GM23338 (cell line): ENCODE data around the gene JPH3. TPM values are rescaled to one million over a fixed set of nuclear protein-coding genes. Genes with fewer than 3 reads are reported as not detected.

Source experiments
- ATAC-seq: fragments of 200-7000 bp; cut with Tn5 transposase; 3 replicates; pipeline ENCODE4 v1.9.1; 2020
- DNase-seq: peaks from one replicate; pipeline ENCODE4 v3.0.0-alpha.2; 2015; ENCODE audit warnings: low spot score
- H2AFZ ChIP-seq: fragments of 200-600 bp; sonication (generic); 2 replicates; pipeline ENCODE4 v1.8.0; 2016; ENCODE audit warnings: antibody characterized with exemption, mild to moderate bottlenecking, moderate library complexity
- H3F3A ChIP-seq: fragments of 200-600 bp; sonication (generic); replicated peaks from 2 replicates; pipeline ENCODE4 v1.8.0; 2017; ENCODE audit warnings: antibody characterized with exemption, mixed run types, low read depth
- H3K27ac ChIP-seq: fragments of 200-600 bp; sonication (generic); 2 replicates; pipeline ENCODE4 v1.6.1; 2016; ENCODE audit warnings: low read depth
- H3K27me3 ChIP-seq: fragments of 200-600 bp; sonication (generic); 2 replicates; pipeline ENCODE4 v1.8.0; 2016; ENCODE audit warnings: mild to moderate bottlenecking, mixed run types, moderate library complexity; ENCODE audit not compliant: insufficient read depth
- H3K36me3 ChIP-seq: fragments of 200-600 bp; sonication (generic); 2 replicates; pipeline ENCODE4 v1.8.0; 2016; ENCODE audit warnings: mild to moderate bottlenecking; ENCODE audit not compliant: insufficient read depth
- H3K4me1 ChIP-seq: fragments of 200-600 bp; sonication (generic); 2 replicates; pipeline ENCODE4 v1.8.0; 2016; ENCODE audit warnings: mild to moderate bottlenecking, moderate library complexity; ENCODE audit not compliant: insufficient read depth
- H3K4me2 ChIP-seq: fragments of 200-600 bp; sonication (generic); 2 replicates; pipeline ENCODE4 v1.7.1; 2017; ENCODE audit warnings: mixed run types
- H3K4me3 ChIP-seq: fragments of 200-600 bp; sonication (generic); 2 replicates; pipeline ENCODE4 v1.6.1; 2016; ENCODE audit warnings: mixed run types
- H3K79me2 ChIP-seq: fragments of 200-600 bp; sonication (generic); replicated peaks from 2 replicates; pipeline ENCODE4 v1.8.0; 2017; ENCODE audit warnings: mild to moderate bottlenecking; ENCODE audit not compliant: insufficient read depth
- H3K9me2 ChIP-seq: fragments of 200-600 bp; sonication (generic); 2 replicates; pipeline ENCODE4 v1.8.0; 2017; ENCODE audit not compliant: insufficient read depth
- H4K20me1 ChIP-seq: fragments of 200-600 bp; sonication (generic); replicated peaks from 2 replicates; pipeline ENCODE4 v1.8.0; 2017; ENCODE audit warnings: mild to moderate bottlenecking; ENCODE audit not compliant: insufficient read depth
- H3K27ac Mint-ChIP-seq: 2 replicates; pipeline ENCODE4 v1.8.0; 2020; ENCODE audit warnings: inconsistent platforms, mild to moderate bottlenecking, moderate library complexity, mixed read lengths
- H3K27me3 Mint-ChIP-seq: 3 replicates; pipeline ENCODE4 v1.8.0; 2022; ENCODE audit warnings: low read depth, mild to moderate bottlenecking, moderate library complexity, mixed read lengths, inconsistent platforms; ENCODE audit not compliant: insufficient read depth, poor library complexity
- H3K36me3 Mint-ChIP-seq: 3 replicates; pipeline ENCODE4 v1.8.0; 2021; ENCODE audit warnings: low read depth, mild to moderate bottlenecking, inconsistent platforms, moderate library complexity, mixed read lengths
- H3K4me1 Mint-ChIP-seq: 3 replicates; pipeline ENCODE4 v1.8.0; 2020; ENCODE audit warnings: mild to moderate bottlenecking, inconsistent platforms, mixed read lengths
- H3K4me3 Mint-ChIP-seq: 3 replicates; pipeline ENCODE4 v1.8.0; 2021; ENCODE audit warnings: moderate library complexity, mild to moderate bottlenecking, inconsistent platforms, mixed read lengths
- H3K9me3 Mint-ChIP-seq: 3 replicates; pipeline ENCODE4 v1.8.0; 2020; ENCODE audit warnings: moderate library complexity, mild to moderate bottlenecking, inconsistent platforms, mixed read lengths
- CREB1 ChIP-seq: fragments of 250-450 bp; sonication (Bioruptor Pico); IDR thresholded peaks from 2 replicates; pipeline ENCODE4 v1.5.0; 2020; ENCODE audit warnings: low read depth, mild to moderate bottlenecking, moderate library complexity
- CTCF ChIP-seq, 2 experiments: fragments of 200-600 bp in 1 of 2; sonication (generic) in 1 of 2; conservative IDR thresholded peaks; 2 replicates each; pipeline versions ENCODE4 v1.5.1 to v1.6.1; 2016 to 2017; ENCODE audit warnings: antibody characterized with exemption in 2 of 2, low read depth in 2 of 2, mild to moderate bottlenecking in 2 of 2, moderate library complexity in 1 of 2
- ETS1 ChIP-seq: IDR thresholded peaks from 2 replicates; pipeline ENCODE4 v1.6.1; 2016; ENCODE audit warnings: antibody characterized with exemption
- EZH2 ChIP-seq: fragments of 200-600 bp; sonication (generic); IDR thresholded peaks from one replicate; pipeline ENCODE4 v1.8.0; 2017; ENCODE audit warnings: antibody characterized with exemption, mild to moderate bottlenecking, low read depth; ENCODE audit not compliant: unreplicated experiment
- EZH2phosphoT487 ChIP-seq: fragments of 200-600 bp; sonication (generic); IDR thresholded peaks from one replicate; pipeline ENCODE4 v1.8.1; 2018; ENCODE audit warnings: antibody characterized with exemption; ENCODE audit not compliant: unreplicated experiment
- JUNB ChIP-seq: IDR thresholded peaks from one replicate; pipeline ENCODE4 v1.6.1; 2016; ENCODE audit warnings: antibody characterized with exemption; ENCODE audit not compliant: unreplicated experiment
- NANOG ChIP-seq: IDR thresholded peaks from 2 replicates; pipeline ENCODE4 v1.6.1; 2016; ENCODE audit warnings: antibody characterized with exemption, borderline replicate concordance
- POLR2AphosphoS5 ChIP-seq: IDR thresholded peaks from 2 replicates; pipeline ENCODE4 v1.6.1; 2016; ENCODE audit warnings: antibody characterized with exemption, low read depth
- REST ChIP-seq: IDR thresholded peaks from one replicate; pipeline ENCODE4 v1.6.1; 2018; ENCODE audit warnings: antibody characterized with exemption; ENCODE audit not compliant: unreplicated experiment
- STAT1 ChIP-seq: IDR thresholded peaks from one replicate; pipeline ENCODE4 v1.6.1; 2016; ENCODE audit warnings: antibody characterized with exemption; ENCODE audit not compliant: unreplicated experiment
- ZNF114 ChIP-seq: fragments of 250-450 bp; sonication (Bioruptor Pico); IDR thresholded peaks from 2 replicates; pipeline ENCODE4 v1.5.0; 2020; ENCODE audit warnings: mild to moderate bottlenecking, moderate library complexity
- ZNF331 ChIP-seq: fragments of 250-450 bp; sonication (Bioruptor Pico); IDR thresholded peaks from 2 replicates; pipeline ENCODE4 v1.5.0; 2020; ENCODE audit warnings: low read depth, mild to moderate bottlenecking, moderate library complexity
- ZNF462 ChIP-seq: fragments of 250-450 bp; sonication (Bioruptor Pico); IDR thresholded peaks from 2 replicates; pipeline ENCODE4 v1.5.0; 2020; ENCODE audit warnings: mild to moderate bottlenecking, moderate library complexity
- polyA plus RNA-seq: library from polyadenylated mRNA; unstranded; fragments of >200 nt; fragmentation: Nextera tagmentation; extraction: Ambion mirVana; gene quantifications from 2 replicates; pipeline ENCODE4 v1.2.1, GENCODE V29; 2016
- total RNA-seq: library from RNA; depleted of rRNA; stranded (reverse); fragments of >200 nt; shearing (Covaris generic); gene quantifications from 2 replicates; pipeline ENCODE4 v1.2.3, GENCODE V29; 2014

JPH3 gene
- total and polyA plus RNA-seq, 2 experiments from 2014 or later: 8.4 to 38.3 TPM

GRCh38 chr16:87688876-87689815 lies 86.8 kb downstream of the JPH3 start:
- no peaks in the 10 kb centered on the region for H3K9me2 ChIP-seq
- TF ChIP-seq ZNF462 (CRISPR knock-in tag) (no peak), REST (no peak), EZH2 (no peak), CREB1 (CRISPR knock-in tag) (no peak), POLR2AphosphoS5 (no peak), STAT1 (no peak), ETS1 (no peak), CTCF (conservative IDR thresholded peaks at IDR 0.05; ENCODE audit: low read depth in 2 of 2) (no peak), ZNF114 (CRISPR knock-in tag) (no peak), JUNB (no peak), NANOG (no peak), ZNF331 (CRISPR knock-in tag) (no peak), EZH2phosphoT487 (no peak)
- no peak overlapping the region for H3K27ac Mint-ChIP-seq
- ATAC-seq: no peak; the same call in 2 of the 3 replicates
- H3K4me1 Mint-ChIP-seq: no peaks in the 10 kb centered on the region
- H3K27me3 Mint-ChIP-seq: peaks cover 17% of the 10 kb centered on the region
- H3K4me1 ChIP-seq: no peaks in the 10 kb centered on the region
- no peaks in the 10 kb centered on the region; the same call in 1 of the 2 replicates for H4K20me1 ChIP-seq
- H3K36me3 ChIP-seq: no peaks in the 10 kb centered on the region
- H3K27me3 ChIP-seq: no peaks in the 10 kb centered on the region
- no peak for DNase-seq
- no peaks in the 10 kb centered on the region for H3K79me2 ChIP-seq
- no peak overlapping the region for H3K4me2 ChIP-seq
- peaks cover 3% of the 10 kb centered on the region; the same call in 1 of the 3 replicates for H3K36me3 Mint-ChIP-seq
- H3K27ac ChIP-seq: no peak overlapping the region
- H2AFZ ChIP-seq: no peak overlapping the region
- H3K4me3 ChIP-seq: no peak overlapping the region
- no peaks in the 10 kb centered on the region for H3K9me3 Mint-ChIP-seq
- no peaks in the 10 kb centered on the region for H3F3A ChIP-seq
- no peak overlapping the region for H3K4me3 Mint-ChIP-seq
